ENCODE measurements around the gene DAPK2. TPM values are rescaled to one million over a fixed set of nuclear protein-coding genes. Genes with fewer than 3 reads are reported as not detected.
A peak's percentile ranks its signal among the peaks of the same experiment; 100 is the strongest.

Gene DAPK2
- total and polyA plus RNA-seq, 7 donors, result 3.7 to 65.6 (median 44.3) TPM

GRCh38 chr15:64010719-64011118 lies 35.6 kb downstream of the DAPK2 start:
- TF ChIP-seq CTCF (IDR thresholded peaks at IDR 0.05), result no peak
- Histone ChIP-seq H3K27ac (peak overlapping the region; percentile 19), H3K4me3 (no peak overlapping the region), H3K4me1 (peaks cover 78% of the 10 kb centered on the region), H3K9me3 (no peaks in the 10 kb centered on the region), H3K27me3 (ENCODE audit: insufficient read depth in 3 of 3, low read length in 2 of 3) (no peaks in the 10 kb centered on the region), H3K36me3 (ENCODE audit: insufficient read depth in 1 of 2, low read depth in 1 of 2) (no peaks in the 10 kb centered on the region)
- intact Hi-C loops (cut with DNase I), result no loop called here
- 47 to 54% (median 49%) methylated on average over 3 of the region's 3 CpGs for WGBS, 3 donors
- DNase-seq, result peak; percentile 63 to 69
- peak; percentile 27 to 78 (median 54) for ATAC-seq

- H3K27ac ChIP-seq, result peak overlapping the region; percentile 47
- 67 to 78% (median 71%) methylated on average over 4 of the region's 4 CpGs for WGBS, 3 donors
- no peak for DNase-seq
- peaks cover 0 to 5% of the 10 kb centered on the region in 2 donors for H3K36me3 ChIP-seq (ENCODE audit: insufficient read depth in 1 of 2, low read depth in 1 of 2)
- H3K4me1 ChIP-seq, result peaks cover 73% of the 10 kb centered on the region
- peak; percentile 42 to 59 (median 54) for ATAC-seq
- no peaks in the 10 kb centered on the region for H3K27me3 ChIP-seq (ENCODE audit: insufficient read depth in 3 of 3, low read length in 2 of 3)
- no peaks in the 10 kb centered on the region for H3K9me3 ChIP-seq
- no peak for TF ChIP-seq CTCF (IDR thresholded peaks at IDR 0.05)
- no peak overlapping the region for H3K4me3 ChIP-seq
- intact Hi-C loops (cut with DNase I), result no loop called here
Observed at GRCh38 chr15:64009798-64010261, 36.5 kb downstream of the DAPK2 start.

- H3K27me3 ChIP-seq (ENCODE audit: insufficient read depth in 3 of 3, low read length in 2 of 3), result no peaks in the 10 kb centered on the region
- peak; percentile 66 to 72 for DNase-seq
- no peaks in the 10 kb centered on the region for H3K9me3 ChIP-seq
- intact Hi-C loops (cut with DNase I), result no loop called here
- peak overlapping the region; percentile 47 for H3K27ac ChIP-seq
- H3K4me1 ChIP-seq, result peaks cover 73% of the 10 kb centered on the region
- H3K4me3 ChIP-seq, result no peak overlapping the region
- H3K36me3 ChIP-seq (ENCODE audit: insufficient read depth in 1 of 2, low read depth in 1 of 2), result peaks cover 0 to 7% of the 10 kb centered on the region in 2 donors
- ATAC-seq, result peak in 3 of 4 donors; percentile 66 to 74 (median 68)
- 38 to 50% (median 48%) methylated on average over 2 of the region's 2 CpGs for WGBS, 3 donors
- TF ChIP-seq CTCF (IDR thresholded peaks at IDR 0.05), result no peak
Observed at GRCh38 chr15:64009241-64009640, 37.0 kb downstream of the DAPK2 start.

- H3K9me3 ChIP-seq, result no peaks in the 10 kb centered on the region
- H3K4me3 ChIP-seq, result no peak overlapping the region
- peaks cover 67% of the 10 kb centered on the region for H3K4me1 ChIP-seq
- intact Hi-C loops (cut with DNase I), result no loop called here
- no peak for DNase-seq
- no peaks in the 10 kb centered on the region for H3K27me3 ChIP-seq (ENCODE audit: insufficient read depth in 3 of 3, low read length in 2 of 3)
- TF ChIP-seq CTCF (IDR thresholded peaks at IDR 0.05), result no peak
- no peak for ATAC-seq
- H3K27ac ChIP-seq, result no peak overlapping the region
- peaks cover 0 to 7% of the 10 kb centered on the region in 2 donors for H3K36me3 ChIP-seq (ENCODE audit: insufficient read depth in 1 of 2, low read depth in 1 of 2)
Observed at GRCh38 chr15:64008177-64008576, 38.1 kb downstream of the DAPK2 start.

GRCh38 chr15:64006642-64007041 lies 39.6 kb downstream of the DAPK2 start:
- ATAC-seq, result peak; percentile 64 to 84 (median 75)
- WGBS, 3 donors, result 53 to 57% (median 57%) methylated on average over 3 of the region's 3 CpGs
- intact Hi-C loops (cut with DNase I), result no loop called here
- Histone ChIP-seq H3K9me3 (no peaks in the 10 kb centered on the region), H3K4me3 (no peak overlapping the region), H3K27me3 (ENCODE audit: insufficient read depth in 3 of 3, low read length in 2 of 3) (no peaks in the 10 kb centered on the region), H3K4me1 (peaks cover 61% of the 10 kb centered on the region), H3K27ac (peak overlapping the region; percentile 10), H3K36me3 (ENCODE audit: insufficient read depth in 1 of 2, low read depth in 1 of 2) (peaks cover 0 to 7% of the 10 kb centered on the region in 2 donors)
- no peak for TF ChIP-seq CTCF (IDR thresholded peaks at IDR 0.05)
- peak in 1 of 2 donors; percentile 69 for DNase-seq
